Renal cortex interstitium (tissue), 11 donors: Measurements from ENCODE around the gene SPATA20. TPM values are rescaled to one million over a fixed set of nuclear protein-coding genes. Genes with fewer than 3 reads are reported as not detected.
A peak's percentile ranks its signal among the peaks of the same experiment; 100 is the strongest.

Experiments
- DNase-seq, 11 donors: peaks; one replicate each; pipeline ENCODE4 v3.0.0-alpha.2; 2013; ENCODE audit warnings: low read depth in 9 of 11, low spot score in 4 of 11; ENCODE audit errors: extremely low read depth in 1 of 11
- polyA plus RNA-seq, 3 donors: library from polyadenylated mRNA; unstranded; fragments of 120-200 nt; gene quantifications; one replicate each; pipeline ENCODE4 v1.2.1, GENCODE V29; 2013; ENCODE audit not compliant: insufficient read length in 3 of 3

SPATA20 gene
- polyA plus RNA-seq, 3 donors = 49.4 to 69.7 (median 55.5) TPM

DNA sequence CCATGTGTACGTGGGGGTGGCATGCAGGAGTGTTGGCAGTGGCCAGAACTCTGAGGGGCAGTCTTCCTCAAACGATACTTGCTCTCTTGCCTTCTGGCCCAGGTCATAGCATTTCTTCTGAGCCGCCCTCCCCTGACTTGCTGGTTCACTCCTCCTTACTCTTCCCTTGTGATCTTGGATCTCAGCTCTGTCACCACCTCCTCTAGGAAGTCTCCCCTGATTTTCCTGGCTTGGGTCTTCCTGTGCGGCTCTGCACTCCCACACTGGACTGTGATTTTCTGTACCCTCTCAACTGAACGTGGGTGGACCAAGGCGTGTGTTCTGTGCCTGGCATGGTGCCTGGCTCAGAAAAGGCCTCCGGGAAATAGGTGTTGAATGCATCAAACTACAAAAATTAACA, 11.6 kb upstream of the SPATA20 start:
- no peak for DNase-seq

DNA sequence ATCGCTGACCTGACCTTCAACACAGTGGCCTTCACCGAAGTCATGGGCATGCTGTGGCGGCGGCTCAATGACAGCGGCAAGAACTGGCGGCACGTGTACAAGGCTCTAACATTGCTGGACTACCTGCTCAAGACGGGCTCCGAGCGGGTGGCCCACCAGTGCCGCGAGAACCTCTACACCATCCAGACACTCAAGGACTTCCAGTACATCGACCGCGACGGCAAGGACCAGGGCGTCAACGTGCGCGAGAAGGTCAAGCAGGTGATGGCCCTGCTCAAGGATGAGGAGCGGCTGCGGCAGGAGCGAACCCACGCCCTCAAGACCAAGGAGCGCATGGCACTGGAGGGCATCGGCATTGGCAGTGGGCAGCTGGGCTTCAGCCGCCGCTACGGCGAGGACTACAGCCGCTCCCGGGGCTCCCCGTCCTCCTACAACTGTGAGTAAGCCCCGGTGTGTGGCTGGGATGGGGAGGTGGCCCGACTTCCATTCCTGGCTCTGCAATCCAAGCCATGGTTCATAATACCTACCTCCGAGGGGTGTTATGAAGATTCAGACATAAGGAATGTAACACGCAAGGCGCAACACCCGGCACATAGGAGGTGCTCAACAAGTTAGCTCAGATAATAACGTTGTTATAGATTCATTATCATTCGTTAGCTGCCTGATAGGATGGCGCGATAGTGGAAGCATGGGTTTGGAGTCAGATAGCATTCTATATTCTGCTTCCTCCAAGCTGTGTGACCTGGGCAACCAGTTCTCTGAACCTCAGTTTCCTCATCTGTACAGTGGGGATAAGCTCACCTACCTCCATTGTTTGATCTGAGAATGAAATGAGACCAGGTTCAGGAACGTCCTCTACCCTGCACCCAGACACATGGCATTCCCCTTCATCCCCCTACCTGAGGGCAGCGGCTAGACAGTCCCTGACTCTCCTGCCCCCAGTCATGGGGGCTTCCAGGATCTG, 10.0 kb upstream of the SPATA20 start:
- DNase-seq = no peak

DNA sequence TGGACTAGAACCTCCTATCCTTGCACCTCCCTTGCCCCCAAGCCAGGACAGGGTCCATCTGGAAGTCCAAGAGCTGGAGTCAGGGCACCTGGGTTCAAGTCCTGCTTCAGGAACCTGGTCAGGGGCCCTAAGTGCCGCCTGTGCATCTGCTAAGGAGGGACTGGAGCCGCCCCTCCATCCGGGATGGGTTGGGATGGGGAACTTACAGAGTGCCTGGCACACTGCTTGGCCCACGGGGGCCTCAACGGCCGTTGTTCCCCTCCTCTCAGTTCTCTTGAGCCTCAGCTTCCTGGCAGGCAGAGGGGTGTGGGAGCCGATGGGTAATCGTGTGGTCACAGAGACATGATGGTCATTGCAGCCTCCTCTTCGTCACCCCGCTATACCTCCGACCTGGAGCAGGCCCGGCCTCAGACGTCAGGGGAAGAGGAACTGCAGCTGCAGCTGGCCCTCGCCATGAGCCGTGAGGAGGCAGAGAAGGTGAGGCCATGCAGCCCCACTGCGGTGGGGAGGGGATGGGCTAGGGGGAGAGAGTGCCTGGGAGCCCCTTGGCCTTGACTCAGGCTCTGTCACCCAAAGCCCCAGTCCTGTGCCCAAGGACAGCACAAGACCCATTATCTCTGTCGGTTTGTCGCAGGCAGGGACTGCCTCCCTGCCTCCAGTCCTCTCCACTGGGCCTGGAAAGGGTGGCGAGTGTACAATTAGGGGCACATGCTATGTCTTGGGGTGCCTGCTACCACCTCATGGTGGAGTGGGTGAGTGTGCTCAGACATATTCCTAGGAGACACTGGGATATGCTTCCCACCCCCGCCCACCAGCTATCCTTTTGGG, 9.0 kb upstream of the SPATA20 start:
- no peak for DNase-seq

DNA sequence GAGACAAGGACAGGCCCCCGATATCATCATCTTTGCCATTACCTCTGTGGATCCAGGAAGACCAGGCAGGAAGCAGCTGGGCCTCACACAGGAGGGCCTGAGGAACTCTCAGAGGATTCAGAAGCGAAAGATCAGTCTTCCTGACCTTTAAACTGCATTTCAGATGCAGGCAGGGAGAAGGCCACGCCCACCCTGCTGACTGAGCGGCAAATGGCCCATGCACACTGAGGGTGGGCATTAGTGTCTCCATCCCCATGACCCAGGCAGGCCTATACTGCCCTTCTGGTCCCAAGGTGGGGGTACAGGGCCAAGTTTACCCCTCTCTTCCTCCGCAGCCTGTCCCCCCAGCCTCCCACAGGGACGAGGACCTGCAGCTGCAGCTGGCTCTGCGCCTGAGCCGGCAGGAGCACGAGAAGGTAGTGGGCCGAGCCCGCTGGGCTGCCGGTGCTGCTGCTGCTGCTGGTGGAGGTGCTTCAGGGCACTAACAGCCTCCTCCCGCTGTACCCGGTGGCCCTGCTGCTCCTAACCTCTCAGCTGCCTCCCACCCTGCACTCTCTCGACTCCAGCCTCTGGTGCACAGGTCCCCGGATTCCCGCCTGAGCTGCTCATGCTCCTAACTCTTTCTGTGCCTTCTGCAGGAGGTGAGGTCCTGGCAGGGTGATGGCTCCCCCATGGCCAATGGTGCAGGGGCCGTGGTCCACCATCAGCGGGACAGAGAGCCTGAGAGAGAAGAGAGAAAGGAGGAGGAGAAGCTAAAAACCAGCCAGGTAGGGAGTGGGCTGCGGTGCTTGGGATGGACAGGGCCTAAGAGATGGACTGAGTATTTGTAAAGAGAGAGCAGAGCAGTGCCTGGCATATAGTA, 8.2 kb upstream of the SPATA20 start:
- no peak for DNase-seq

DNA sequence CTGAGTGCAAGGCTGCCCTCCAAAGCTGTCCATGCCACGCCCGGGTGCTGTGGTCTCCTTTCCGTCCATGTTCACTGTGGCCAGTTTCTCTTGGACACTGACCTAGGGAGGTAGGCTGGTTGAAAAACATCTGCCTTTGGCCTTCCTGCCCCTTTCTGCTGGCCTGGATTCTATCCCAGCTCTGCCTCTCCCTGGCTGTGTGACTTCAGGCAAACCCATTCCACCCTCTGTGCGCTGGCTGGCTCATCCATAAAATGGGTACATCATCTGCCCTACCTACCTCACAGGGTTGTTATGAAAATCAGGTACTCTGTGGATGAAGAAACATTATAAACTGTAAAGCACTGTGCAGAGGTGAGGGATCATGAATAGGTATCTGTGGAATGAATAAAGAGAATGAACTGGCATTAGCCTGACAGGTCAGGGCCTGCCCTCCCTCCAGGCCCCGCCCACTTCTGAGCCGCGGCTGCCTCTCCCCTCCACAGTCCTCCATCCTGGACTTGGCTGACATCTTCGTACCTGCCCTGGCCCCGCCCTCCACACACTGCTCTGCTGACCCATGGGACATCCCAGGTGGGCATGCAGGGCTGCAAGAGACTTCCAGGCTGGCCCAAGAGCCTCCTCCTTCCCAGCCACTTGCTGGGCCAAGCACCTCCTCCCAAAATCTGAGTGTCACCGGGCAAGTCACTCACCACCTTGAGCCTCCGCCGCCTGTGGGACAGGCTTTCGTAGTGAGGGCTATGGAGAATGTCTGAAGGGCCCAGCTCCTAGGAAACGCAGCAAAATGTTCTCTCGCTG, 7.0 kb upstream of the SPATA20 start:
- DNase-seq = no peak

DNA sequence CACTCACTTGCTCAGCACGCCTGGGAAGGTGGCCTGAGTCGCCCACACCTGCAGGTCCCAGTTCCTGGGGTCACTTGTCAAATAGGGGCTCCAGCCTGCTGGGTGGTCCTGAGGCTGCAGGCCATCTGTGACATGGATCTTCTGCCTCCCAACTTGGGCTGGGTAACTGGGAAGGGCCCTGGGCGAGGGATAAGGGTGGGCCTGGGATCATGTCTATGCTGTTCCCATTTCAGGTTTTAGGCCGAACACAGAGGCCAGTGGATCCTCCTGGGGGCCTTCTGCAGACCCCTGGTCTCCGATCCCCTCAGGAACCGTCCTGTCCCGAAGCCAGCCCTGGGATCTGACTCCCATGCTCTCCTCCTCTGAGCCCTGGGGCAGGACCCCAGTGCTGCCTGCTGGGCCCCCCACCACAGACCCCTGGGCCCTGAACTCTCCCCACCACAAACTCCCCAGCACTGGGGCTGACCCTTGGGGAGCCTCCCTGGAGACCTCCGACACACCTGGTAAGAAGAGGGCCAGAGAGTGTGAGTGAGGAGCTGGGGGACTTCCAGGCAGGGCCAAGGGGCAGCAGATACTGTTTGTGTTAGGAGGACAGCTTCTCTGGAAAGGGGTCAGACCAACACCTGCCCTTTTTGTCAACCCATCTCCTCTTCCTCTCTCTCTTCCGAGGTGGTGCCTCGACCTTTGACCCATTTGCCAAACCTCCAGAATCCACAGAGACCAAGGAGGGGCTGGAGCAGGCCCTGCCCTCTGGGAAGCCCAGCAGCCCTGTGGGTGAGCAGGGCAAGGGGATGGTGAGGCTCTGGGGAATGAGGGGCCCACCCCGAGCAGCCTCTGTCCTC, 6.2 kb upstream of the SPATA20 start:
- no peak for DNase-seq

DNA sequence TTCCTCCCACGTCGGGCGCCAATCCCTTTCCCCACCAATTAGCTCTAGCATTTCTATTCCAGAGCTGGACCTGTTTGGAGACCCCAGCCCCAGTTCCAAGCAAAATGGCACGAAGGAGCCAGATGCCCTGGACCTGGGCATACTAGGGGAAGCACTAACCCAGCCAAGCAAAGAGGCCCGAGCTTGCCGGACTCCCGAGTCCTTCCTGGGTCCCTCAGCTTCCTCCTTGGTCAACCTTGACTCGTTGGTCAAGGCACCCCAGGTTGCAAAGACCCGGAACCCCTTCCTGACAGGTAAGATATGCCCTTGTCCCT, 5.6 kb upstream of the SPATA20 start:
- DNase-seq = no peak

DNA sequence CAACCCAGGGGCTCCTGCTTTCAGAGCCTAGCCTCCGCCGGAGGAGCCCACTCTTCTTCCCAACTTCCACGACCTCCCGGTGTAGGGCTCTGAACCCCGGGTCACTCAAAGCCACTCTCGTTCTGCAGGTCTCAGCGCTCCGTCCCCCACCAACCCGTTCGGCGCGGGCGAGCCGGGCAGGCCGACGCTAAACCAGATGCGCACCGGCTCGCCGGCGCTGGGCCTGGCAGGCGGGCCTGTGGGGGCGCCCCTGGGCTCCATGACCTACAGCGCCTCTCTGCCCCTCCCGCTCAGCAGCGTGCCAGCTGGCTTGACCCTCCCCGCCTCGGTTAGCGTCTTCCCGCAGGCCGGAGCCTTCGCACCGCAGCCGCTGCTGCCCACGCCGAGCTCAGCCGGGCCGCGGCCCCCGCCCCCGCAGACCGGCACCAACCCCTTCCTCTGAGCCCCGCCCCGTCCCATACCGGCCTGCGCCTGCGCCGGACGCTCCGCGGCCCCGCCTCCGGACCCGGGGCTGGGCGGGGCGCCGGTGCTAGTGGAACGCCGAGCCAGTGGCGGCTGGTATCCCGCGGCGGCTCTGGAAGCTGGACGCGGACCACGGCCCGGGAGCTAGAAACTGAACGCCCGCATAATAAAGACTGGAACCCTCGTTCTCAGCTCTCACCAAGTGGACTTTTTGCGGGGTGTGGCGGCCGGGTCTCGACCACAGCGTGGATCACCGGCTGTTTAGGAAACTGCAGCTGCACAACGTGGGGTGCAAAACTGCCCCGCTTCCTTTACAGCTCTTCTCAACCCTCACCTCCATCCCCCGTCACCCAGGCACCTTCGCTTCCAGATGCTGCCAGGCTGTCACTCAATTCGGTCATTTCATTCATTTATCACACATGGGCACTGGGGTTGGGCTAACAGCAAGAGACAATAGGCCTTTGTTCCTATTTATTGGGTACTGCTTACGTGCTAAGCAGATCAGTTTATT, 5.0 kb upstream of the SPATA20 start:
- peak in 4 of 11 donors; percentile 83 to 85 (median 84) for DNase-seq

DNA sequence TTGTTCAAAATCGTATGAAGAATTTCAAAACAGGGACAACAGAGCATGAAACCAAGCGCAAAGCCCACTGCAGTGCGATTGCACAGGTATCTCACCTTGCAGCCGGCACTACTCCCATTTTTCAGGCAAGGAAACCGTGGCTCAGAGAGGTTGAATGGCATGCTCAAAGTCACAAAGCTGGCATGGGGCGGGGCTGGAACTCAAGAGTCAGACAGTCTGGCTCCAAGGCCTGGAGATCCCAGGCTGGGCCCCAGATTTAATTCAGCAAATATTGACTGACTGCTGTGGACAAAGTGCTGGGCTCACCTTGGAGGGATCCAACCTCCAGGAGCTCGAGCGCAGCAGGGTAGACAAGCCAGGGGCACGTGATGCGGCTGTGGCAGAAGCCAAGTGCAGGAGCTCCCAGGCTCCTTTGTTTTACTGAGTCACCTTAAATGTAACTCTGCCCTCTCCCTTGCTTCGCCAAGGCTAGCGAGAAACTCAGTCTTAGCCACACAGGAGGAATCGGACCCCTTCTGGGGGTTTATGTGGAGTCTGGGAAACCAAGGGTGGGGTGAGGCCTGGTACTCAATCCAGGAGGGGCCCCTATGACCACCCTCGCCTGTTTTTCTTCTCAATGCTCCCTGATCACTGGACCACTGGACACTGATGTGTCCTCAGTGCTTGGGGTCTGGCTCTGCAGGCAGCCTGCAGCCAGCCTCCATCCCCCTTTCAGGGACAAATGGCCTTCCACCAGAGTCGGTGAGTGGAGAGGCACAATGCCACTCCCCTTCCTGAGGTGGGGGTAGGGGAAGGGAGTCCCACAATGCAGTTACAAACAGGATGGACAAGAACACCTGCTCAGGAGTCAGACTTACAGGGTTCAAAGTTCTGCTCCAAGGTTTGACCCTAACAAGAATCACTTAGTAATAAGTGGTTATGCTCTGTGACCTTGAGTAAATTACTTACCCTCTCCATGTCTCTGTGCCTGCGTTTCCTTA, 3.9 kb upstream of the SPATA20 start:
- no peak for DNase-seq

DNA sequence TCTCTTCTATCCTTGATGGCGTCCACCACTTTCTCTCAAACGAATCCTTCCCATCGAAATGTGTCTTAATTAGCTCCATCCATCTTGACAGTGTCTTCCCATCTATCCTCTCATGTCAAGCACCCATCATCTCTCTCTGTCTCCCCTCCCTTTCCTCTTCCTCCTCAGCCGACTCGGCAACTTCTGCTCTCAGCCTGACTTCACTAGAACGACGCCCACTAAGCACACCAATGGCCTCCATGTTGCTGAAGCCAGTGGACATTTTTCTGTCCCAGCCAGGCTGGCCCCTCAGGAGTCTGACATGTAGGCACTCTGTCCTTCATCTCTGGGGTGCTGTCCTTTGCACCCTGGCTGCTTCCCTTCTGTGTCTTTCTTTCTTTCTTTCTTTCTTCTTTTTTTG, 2.5 kb upstream of the SPATA20 start:
- DNase-seq = no peak

DNA sequence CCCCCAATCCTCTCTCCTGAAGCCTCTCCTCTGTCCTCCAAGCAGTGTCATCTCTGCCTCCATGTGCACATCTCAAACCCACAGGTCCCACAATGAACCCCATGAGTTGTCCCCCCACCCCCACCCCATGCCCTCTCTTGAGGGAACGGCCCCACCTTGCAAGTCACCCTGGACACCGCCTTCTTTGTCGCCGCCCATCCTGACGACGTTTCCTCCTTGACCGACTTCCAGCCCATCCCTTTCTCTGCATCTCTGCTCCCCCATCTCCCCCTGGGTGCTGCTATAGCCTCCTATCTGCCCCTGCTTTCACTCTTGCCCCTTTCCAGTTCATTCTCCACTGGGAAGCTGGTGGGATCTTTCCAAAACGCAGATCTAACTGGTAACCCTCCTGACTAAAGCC, 1.7 kb upstream of the SPATA20 start:
- DNase-seq = no peak

DNA sequence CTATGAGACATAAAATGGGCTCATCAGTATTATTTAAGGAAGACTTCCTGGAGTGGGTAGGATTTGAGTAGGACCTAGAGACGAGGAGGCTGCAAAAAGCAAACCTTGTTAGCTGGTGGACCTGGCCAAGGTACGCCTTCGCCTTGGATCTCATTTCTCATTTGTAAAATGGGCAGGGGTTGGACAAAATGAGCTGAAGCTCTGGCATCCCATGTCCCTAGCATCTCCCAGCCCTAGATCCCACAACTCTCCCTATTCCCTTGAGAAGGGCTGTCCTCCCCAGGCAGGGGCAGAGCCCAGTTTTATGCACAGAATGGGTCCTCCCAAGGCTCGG, 306 bp upstream of the SPATA20 start:
- DNase-seq = no peak

DNA sequence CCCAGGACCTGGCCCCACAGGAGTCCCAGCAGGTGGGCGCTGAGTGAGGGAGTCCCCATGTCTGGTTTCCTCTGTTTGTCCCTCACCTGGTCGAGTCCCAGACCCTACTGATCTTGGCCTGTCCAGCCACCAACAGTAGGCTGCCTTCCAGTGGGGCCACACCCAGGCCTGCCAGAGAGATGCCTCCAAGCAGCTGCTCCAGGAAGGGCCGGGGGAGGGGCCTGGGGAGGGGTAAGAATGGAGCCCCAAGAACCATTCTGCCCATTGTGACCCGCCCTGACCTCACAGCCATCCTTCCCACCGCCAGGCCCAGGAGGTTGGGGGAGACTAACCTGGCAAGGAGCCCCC, 736 bp downstream of the SPATA20 start:
- no peak for DNase-seq

DNA sequence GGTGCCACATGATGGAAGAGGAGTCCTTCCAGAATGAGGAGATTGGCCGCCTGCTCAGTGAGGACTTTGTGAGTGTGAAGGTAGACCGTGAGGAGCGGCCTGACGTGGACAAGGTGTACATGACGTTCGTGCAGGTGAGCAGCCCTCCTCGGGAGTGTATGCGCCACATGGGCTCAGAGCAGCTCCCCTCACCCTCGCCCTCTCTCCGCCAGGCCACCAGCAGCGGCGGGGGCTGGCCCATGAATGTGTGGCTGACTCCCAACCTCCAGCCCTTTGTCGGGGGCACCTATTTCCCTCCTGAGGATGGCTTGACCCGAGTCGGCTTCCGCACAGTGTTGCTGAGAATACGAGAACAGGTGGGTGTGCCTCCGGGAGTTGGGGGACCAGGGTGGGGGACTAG, 1.9 kb downstream of the SPATA20 start:
- no peak for DNase-seq

DNA sequence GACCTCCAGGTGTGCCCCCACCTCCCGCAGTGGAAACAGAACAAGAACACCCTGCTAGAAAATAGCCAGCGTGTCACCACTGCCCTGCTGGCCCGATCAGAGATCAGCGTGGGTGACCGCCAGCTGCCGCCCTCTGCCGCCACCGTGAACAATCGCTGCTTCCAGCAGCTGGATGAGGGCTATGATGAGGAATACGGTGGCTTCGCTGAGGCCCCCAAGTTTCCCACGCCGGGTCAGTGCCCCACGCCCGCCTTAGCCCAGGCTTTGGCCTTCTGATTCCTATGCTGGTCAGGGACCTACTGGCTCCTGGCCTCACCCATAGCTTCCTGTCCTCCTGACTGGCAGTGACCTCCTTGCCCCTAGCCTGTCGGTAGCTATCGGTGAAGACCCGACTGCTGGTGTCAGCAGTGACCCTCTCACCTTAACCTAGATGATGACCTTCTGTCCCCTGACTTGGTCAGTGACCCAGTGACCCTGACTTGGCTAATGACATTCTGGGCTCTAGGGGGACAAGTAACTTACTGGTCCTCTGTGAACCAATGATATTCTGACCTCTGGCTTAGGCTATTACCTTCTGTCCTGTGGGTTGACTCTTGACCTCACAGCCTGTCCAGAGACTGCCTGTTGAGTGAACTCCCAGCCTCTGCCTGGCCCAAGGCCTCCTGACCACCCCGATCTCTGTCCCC, 2.4 kb downstream of the SPATA20 start:
- DNase-seq = no peak
